Naive thymus-derived CD8-positive, alpha-beta T cell (primary cell): ENCODE results near the gene PI4KB. TPM values are rescaled to one million over a fixed set of nuclear protein-coding genes. Genes with fewer than 3 reads are reported as not detected.

ENCODE experiments used
- ATAC-seq, 2 donors: fragments of 150-1000 bp; cut with Tn5 transposase in 1 of 2; sonication (Bioruptor Pico), chemical (Tn5 transposase) in 1 of 2; 1 replicate in 1 of 2; 2 replicates in 1 of 2; pipeline ENCODE4 v1.10.0; 2021; ENCODE audit warnings: mild to moderate bottlenecking in 2 of 2, moderate library complexity in 2 of 2
- POLR2A ChIA-PET: fragments of 350-600 bp; sonication (Branson Sonifier 250); formaldehyde crosslinking; loops from one replicate; lab custom pipeline; 2021; ENCODE audit warnings: antibody characterized with exemption; lab: Charles Lee
- DNase-seq, 10 donors: peaks; one replicate each; pipeline versions ENCODE4 v3.0.0 to v3.0.0-alpha.2; 2020 to 2022
- H3K27ac Mint-ChIP-seq, 10 donors: one replicate each; pipeline ENCODE4 v1.8.0; 2020 to 2022; ENCODE audit warnings: mild to moderate bottlenecking in 10 of 10, mixed read lengths in 10 of 10, moderate library complexity in 4 of 10, inconsistent platforms in 1 of 10
- H3K27me3 Mint-ChIP-seq, 5 donors: one replicate each; pipeline ENCODE4 v1.8.0; 2021 to 2022; ENCODE audit warnings: mixed read lengths in 5 of 5
- H3K36me3 Mint-ChIP-seq, 3 donors: one replicate each; pipeline ENCODE4 v1.8.0; 2020 to 2022; ENCODE audit warnings: mixed read lengths in 3 of 3, mild to moderate bottlenecking in 2 of 3, inconsistent platforms in 1 of 3
- H3K4me1 Mint-ChIP-seq, 4 donors: one replicate each; pipeline ENCODE4 v1.8.0; 2021 to 2022; ENCODE audit warnings: mixed read lengths in 4 of 4
- H3K4me3 Mint-ChIP-seq, 10 donors: one replicate each; pipeline ENCODE4 v1.8.0; 2020 to 2022; ENCODE audit warnings: mild to moderate bottlenecking in 10 of 10, mixed read lengths in 10 of 10, moderate library complexity in 6 of 10, inconsistent platforms in 1 of 10
- H3K9me3 Mint-ChIP-seq, 9 donors: one replicate each; pipeline ENCODE4 v1.8.0; 2020 to 2022; ENCODE audit warnings: mixed read lengths in 9 of 9, mild to moderate bottlenecking in 3 of 9, inconsistent platforms in 1 of 9, moderate library complexity in 1 of 9
- polyA plus RNA-seq, 3 donors: library from polyadenylated mRNA; unstranded; fragments of 300-500 nt; fragmentation: Illumina TruSeq; gene quantifications; one replicate each; pipeline ENCODE4 v1.2.3, GENCODE V29; 2021
- total RNA-seq, 8 experiments: library from RNA in 2 of 8; stranded (reverse) in 2 of 8; gene quantifications; one replicate each; pipeline ENCODE4 v1.2.3 and lab custom pipeline; 2021 to 2026

The PI4KB gene
- total RNA-seq: 10 to 100 TPM; 91.8 to 96.6 TPM
- polyA plus RNA-seq: 10 to 100 TPM; 42.4 to 63.3 (median 52.3) TPM
- 88.6 to 136 (median 109) reads per million in 6 experiments for total RNA-seq (lab: John Stamatoyannopoulos, UW)

DNA sequence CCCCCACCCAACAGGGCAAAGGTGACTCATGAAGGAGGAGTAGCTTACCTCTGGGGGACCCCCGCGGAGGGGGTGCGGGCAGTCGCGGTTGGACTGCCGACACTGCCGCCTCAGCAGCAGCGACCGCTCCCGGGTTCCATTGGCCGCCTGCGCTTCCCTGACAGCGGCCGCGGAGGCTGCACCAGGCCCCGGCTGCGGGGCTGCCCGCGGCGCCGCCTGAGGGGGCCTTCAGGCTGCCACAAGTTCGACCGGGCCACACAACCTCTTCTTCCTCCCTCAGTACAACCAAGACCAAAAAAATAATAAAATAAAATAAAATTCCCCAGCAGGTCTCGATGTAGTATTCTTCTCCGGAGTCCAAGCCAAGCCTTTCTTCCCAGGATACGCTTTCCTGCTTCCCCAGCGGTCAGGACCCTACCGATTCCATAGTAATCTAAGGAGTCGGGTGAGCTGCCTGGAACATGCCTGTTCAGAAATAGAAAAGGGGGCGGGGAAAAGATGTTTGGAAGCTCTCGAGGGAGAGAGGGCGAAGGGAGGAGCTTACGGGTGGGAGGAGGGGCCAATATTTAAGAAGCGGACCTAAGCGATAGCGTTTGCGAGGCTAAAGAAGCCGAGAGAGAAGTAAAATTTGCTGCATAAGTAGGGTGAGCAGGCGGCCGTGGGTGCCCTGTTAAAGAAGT is at the start of gene PI4KB:
TSS of gene PI4KB (minus strand) at position 194 of the 680 bp plus-strand sequence. CDS start 10,935 bp downstream, outside the sequence.
- H3K9me3 Mint-ChIP-seq: no peaks in the 10 kb centered on the region
- ATAC-seq (peak; percentile 91 to 95), DNase-seq (peak; percentile 72 to 98 (median 90))
- H3K36me3 Mint-ChIP-seq: peaks cover 0 to 38% (median 7%) of the 10 kb centered on the region in 3 donors
- POLR2A ChIA-PET: interaction anchor here (0.5 to 2.2 kb wide), 16 partner anchors 11 to 170 kb away, joined by 3 to 17 read pairs (median 6); partner anchors contain the start of genes PSMB4, PSMD4, RFX5 and TNFAIP8L2
- H3K27ac Mint-ChIP-seq: peak within 1 kb of the TSS; percentile 94 to 100 (median 98)
- no peaks in the 10 kb centered on the region for H3K27me3 Mint-ChIP-seq
- peak within 1 kb of the TSS; percentile 93 to 99 (median 97) for H3K4me3 Mint-ChIP-seq
- peaks cover 24 to 47% (median 45%) of the 10 kb centered on the region in 4 donors for H3K4me1 Mint-ChIP-seq

DNA sequence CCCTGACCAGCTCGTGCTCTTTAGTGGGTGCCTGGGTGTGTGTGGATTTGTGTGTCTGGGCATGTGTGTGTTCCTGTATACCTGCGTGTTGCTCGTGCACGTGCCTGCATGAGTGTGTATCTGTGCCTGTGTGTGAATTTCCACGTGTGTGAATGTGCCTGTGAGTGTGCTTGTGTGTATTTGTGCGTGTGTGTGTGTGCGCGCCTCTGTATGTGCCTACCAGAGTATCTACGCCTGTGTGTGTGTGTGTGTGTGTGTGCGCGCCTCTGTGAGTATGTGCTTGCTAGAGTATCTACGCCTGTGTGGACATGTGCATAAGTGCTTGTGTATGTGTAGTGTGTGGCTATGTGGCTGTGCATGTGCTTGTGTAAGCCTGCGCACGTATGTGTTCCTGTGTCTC is 46.0 kb upstream of the PI4KB start:
- Mint-ChIP-seq H3K4me1 (peaks cover 0 to 3% (median 0%) of the 10 kb centered on the region in 4 donors), H3K27ac (peak overlapping the region in 1 of 10 donors; percentile 7), H3K9me3 (no peaks in the 10 kb centered on the region), H3K27me3 (peaks cover 0 to 4% (median 0%) of the 10 kb centered on the region in 5 donors), H3K4me3 (no peak overlapping the region), H3K36me3 (no peaks in the 10 kb centered on the region)
- no peak for DNase-seq
- POLR2A ChIA-PET: no interaction called here
- ATAC-seq: no peak

DNA sequence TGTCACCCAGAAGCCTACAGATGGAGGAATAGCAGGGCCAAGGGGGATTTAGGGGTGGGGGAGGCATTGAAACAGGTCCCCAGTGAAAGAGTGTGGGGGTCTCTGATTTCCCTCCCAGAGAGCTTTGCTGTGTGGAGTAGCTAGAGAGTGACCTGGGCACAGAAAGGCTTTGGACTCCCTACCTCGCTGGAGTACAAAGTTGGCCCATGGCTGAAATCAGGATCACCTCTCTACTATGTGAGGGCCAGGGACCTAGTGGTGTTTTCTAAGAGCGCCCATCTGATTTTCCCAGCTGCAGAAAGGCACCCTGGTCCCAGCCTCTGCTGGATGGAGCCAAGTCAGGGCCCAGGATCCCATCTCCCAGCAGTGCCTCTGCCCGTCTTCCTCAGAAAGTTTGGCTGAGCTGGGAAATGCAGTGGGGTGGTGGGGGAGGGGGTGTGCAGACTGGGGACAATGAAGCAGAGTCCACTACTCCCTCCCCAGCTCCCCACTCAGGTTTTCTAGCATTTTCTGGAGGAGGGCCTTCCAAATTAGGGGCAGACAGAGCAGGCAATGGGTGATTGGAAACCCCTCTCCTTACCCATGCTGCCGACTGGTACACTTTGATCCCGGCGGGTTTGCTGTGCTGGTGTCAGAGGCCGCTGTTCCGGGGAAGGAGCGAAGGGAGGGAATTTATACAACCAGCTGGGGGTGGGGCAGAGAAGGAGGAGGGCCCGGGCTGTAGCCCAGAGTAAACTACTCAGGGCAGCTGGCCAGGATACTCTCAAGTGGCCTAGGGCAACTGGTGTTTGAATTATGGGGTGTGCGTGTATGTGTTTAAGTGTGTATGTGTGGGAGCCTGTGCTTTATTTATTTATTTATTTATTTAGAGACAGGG is 45.1 kb upstream of the PI4KB start, which contains the start of gene SELENBP1:
TSS of gene SELENBP1 (minus strand) at position 648 of the 877 bp plus-strand sequence. CDS start at position 584, 64 bp downstream.
- no peak within 1 kb of the TSS for H3K4me3 Mint-ChIP-seq
- no peak for ATAC-seq
- H3K27ac Mint-ChIP-seq: peak within 1 kb of the TSS in 1 of 10 donors; percentile 7
- H3K9me3 Mint-ChIP-seq: no peaks in the 10 kb centered on the region
- H3K4me1 Mint-ChIP-seq: peaks cover 0 to 3% (median 0%) of the 10 kb centered on the region in 4 donors
- H3K36me3 Mint-ChIP-seq: no peaks in the 10 kb centered on the region
- DNase-seq: no peak
- POLR2A ChIA-PET: no interaction called here
- peaks cover 0 to 4% (median 0%) of the 10 kb centered on the region in 5 donors for H3K27me3 Mint-ChIP-seq

DNA sequence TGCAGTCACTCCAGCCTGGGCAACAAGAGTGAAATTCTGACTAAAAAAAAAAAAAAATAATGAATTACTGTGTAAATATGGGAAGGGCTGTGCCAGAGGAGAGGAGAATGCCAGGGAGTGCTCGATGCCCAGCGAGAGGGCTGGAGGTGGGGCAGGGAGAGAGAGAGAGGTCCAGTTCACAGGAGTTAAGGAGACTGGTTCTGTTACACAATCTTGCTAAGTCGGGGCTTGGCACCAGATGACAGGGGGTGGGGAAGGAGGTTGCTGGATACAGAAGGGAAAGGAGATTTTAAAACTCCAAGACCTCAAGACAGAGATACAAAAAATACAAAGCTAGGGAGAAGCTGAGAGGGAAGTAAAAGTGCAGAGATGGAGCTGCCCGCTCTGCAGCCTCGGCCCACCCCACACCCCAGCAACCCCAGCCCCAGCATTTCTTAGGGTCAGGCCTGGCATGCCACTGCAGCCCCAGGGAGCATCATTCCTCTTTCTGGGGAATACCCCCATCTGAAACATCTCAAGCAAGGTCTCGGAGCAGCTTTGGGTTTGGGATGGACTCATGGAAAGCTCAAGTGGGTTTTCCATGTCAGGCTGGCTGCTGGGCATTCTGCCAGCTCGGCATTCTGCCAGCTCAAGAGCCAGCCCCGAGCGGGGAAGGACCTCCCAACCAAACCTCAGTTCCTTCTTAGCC is 44.3 kb upstream of the PI4KB start:
- no peak for ATAC-seq
- Mint-ChIP-seq H3K27ac (peak overlapping the region in 1 of 10 donors; percentile 90), H3K27me3 (peaks cover 0 to 4% (median 0%) of the 10 kb centered on the region in 5 donors), H3K36me3 (no peaks in the 10 kb centered on the region), H3K9me3 (no peaks in the 10 kb centered on the region), H3K4me1 (peaks cover 0 to 3% (median 0%) of the 10 kb centered on the region in 4 donors), H3K4me3 (no peak overlapping the region)
- DNase-seq: no peak
- POLR2A ChIA-PET: no interaction called here

DNA sequence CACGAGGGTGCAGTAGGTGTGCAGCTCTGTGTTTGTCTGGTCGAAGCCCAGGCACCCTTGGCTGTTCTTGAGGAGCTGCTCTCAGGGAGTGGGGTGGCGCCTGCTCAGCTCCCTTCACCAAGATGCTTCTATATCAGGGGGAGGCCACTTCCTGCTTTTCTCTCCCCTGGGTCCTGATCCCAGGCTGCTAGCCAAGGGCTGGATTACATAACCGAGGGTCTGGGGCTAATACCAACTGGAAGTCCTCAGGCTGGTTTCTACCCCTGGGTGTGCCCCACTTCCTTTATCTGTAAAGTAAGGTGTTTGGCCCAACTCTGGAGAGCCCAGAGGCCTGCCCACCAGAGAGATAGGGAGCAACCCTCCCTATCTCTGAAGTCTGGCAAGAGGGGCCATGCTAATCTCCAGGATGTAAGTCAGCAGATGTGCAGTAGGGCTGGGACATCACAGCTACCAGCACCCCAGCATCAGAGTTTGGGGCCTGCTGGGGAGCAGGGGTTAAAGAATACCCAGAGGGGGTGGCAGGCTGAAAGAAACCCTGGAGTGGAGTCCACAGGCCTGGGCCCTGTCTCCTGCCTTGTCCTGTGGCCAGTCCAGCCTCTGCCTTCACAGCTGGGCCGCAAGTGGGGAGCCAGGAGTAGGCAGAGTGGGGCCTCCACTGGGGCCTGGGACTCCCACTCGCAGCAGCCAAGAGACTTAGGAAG is 43.1 kb upstream of the PI4KB start:
- Mint-ChIP-seq H3K27ac (peak overlapping the region in 1 of 10 donors; percentile 2), H3K36me3 (no peaks in the 10 kb centered on the region), H3K9me3 (no peaks in the 10 kb centered on the region), H3K4me3 (no peak overlapping the region), H3K27me3 (peaks cover 0 to 4% (median 0%) of the 10 kb centered on the region in 5 donors), H3K4me1 (peaks cover 0 to 4% (median 0%) of the 10 kb centered on the region in 4 donors)
- DNase-seq (no peak), ATAC-seq (no peak)
- POLR2A ChIA-PET: no interaction called here

DNA sequence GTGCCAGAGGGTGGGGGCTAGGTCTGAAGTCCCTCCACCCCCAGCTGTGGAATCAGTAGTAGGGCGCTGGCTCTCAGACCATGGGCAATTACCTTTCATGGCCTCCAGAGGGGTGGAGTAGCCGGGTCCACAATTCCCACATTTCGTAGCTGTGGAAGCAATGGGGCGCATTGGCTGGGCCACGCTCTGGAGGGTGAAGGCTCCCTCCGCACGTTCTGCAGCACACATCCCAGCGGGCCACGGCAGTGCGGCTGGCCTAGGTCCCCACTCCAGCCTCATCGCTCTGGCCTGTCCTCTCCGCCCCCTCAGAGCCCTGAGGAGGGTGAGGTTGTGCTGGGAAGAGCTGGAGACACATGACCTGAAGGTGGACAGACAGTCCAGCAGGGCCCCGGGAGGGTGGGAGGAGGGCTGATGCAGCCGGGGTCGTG is 42.4 kb upstream of the PI4KB start:
- Mint-ChIP-seq H3K4me3 (no peak overlapping the region), H3K4me1 (peaks cover 0 to 4% (median 0%) of the 10 kb centered on the region in 4 donors), H3K9me3 (no peaks in the 10 kb centered on the region), H3K27me3 (no peaks in the 10 kb centered on the region), H3K36me3 (no peaks in the 10 kb centered on the region), H3K27ac (no peak overlapping the region)
- DNase-seq (no peak), ATAC-seq (no peak)
- POLR2A ChIA-PET: no interaction called here

DNA sequence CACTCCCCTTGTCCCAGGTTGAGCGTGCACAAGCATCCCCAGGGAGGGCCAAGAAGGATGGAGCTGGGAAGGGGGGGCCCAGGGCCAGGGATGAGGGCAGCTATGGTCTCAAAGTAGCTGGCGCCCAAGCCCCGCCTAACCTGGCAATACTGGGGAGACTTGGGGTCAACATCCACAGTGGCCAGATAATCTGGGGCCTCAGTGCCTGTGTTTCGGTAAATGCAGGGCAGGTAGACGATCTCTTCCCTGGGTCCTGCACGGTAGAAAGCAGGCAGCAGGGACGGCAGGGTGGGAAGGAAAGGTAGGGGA is 42.0 kb upstream of the PI4KB start:
- peaks cover 0 to 4% (median 0%) of the 10 kb centered on the region in 4 donors for H3K4me1 Mint-ChIP-seq
- DNase-seq (no peak), ATAC-seq (no peak)
- H3K4me3 Mint-ChIP-seq: no peak overlapping the region
- POLR2A ChIA-PET: no interaction called here
- H3K36me3 Mint-ChIP-seq: no peaks in the 10 kb centered on the region
- no peaks in the 10 kb centered on the region for H3K9me3 Mint-ChIP-seq
- H3K27me3 Mint-ChIP-seq: no peaks in the 10 kb centered on the region
- H3K27ac Mint-ChIP-seq: no peak overlapping the region

DNA sequence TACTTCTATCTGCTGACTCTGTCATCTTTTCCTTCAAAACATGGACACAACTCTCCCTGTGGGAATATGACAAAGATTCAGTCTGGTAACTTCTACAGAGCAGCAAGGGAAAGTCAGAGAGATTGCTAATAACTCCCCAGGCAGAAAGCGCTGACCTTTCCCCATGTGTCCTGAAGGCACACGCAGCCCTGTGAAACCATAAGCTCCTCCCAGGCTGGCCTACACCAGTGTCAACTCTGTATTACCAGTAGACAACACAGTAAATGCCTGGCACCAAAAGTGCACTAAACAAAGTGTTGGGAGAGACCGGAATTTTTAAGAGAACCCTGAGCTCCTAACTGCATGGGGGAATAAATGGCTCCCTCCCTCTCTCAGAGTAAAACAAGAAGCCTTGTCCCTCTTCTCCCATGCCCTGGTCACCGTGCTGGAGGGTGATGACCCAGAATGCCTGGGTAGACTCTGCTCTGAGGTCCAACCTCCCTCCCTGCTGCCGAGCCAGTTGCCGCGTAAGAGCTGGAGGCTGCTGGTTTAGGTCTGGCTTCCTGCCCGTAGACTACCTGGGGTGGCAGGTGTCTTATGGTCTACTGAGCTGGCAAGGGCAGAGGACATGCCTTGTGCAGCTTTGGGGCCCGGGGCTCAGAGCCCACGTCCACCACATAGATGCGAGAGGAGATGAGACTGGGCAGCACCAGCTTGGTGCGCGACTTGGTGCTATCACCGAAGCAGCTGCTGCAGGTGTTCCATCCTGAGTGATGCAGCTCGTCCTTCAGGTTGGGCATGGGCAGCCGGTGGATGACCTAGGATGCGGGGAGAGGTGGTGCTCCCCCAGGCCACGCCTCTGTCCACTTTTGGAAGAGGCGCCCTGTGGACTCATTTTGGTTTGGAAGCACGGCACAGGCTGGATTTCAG is 41.4 kb upstream of the PI4KB start:
- H3K36me3 Mint-ChIP-seq: no peaks in the 10 kb centered on the region
- peaks cover 0 to 4% (median 0%) of the 10 kb centered on the region in 4 donors for H3K4me1 Mint-ChIP-seq
- no peak overlapping the region for H3K4me3 Mint-ChIP-seq
- H3K27me3 Mint-ChIP-seq: no peaks in the 10 kb centered on the region
- no peak for ATAC-seq
- H3K9me3 Mint-ChIP-seq: peaks cover 0 to 2% (median 0%) of the 10 kb centered on the region in 9 donors
- no peak for DNase-seq
- H3K27ac Mint-ChIP-seq: no peak overlapping the region
- POLR2A ChIA-PET: no interaction called here

DNA sequence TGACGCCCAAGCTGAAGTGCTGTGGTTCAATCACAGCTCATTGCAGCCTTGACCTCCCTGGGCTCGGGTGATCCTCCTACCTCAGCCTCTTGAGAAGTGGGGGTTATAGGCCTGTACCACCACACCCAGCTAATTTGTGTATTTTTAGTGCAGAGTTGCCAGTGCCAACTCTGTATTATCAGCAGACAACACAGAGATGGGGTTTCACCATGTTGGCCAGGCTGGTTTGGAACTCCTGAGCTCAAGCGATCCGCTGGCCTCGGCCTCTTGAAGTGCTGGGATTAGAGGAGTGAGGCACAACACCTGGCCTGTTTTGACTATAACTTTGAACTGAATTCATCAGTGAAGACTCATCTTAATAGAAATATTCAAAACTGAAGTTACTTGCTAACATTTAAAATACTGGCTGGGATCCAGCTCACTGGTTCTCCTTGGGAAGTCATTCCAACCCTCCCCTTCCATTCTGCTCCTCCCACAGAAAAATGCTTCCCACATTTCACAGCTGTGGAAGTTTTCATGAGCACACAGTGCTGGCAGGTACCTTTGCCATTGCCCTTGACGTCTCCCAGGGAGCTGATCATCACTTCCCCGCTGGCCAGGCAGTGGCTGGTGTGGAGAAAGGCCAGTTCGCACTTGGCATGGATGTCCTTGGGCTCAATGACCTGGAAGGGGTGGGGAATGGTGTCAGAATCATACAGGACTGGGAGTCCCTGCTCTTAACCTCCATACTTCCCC is 40.6 kb upstream of the PI4KB start:
- Mint-ChIP-seq H3K4me1 (peaks cover 0 to 4% (median 0%) of the 10 kb centered on the region in 4 donors), H3K27me3 (no peaks in the 10 kb centered on the region), H3K4me3 (no peak overlapping the region), H3K9me3 (peaks cover 0 to 9% (median 2%) of the 10 kb centered on the region in 9 donors), H3K36me3 (peaks cover 0 to under 1% (median 0%) of the 10 kb centered on the region in 3 donors), H3K27ac (no peak overlapping the region)
- no peak for DNase-seq
- ATAC-seq: no peak
- POLR2A ChIA-PET: no interaction called here

DNA sequence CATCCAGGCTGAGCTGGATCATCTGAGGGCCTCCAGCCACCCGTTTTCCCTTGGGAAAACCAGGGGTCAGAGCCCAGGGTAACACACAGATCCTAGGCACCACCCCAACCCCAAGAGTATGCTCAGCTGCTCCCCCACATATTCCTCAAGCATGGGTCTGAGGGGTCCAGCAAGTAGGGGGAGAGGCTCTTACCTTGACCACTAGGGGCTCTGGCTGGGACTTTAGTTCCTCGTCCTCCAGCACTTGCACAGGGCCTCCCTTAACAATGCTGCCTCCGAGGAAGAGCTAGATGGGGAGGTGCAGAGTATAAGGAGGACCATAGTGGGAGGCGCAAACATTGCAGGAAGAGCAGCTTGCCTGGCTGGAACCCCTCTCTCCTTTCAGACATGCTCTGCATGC is 37.8 kb upstream of the PI4KB start:
- DNase-seq (no peak), ATAC-seq (no peak)
- peaks cover 0 to 4% (median 0%) of the 10 kb centered on the region in 4 donors for H3K4me1 Mint-ChIP-seq
- H3K4me3 Mint-ChIP-seq: no peak overlapping the region
- no peak overlapping the region for H3K27ac Mint-ChIP-seq
- peaks cover 0 to 21% (median 9%) of the 10 kb centered on the region in 9 donors for H3K9me3 Mint-ChIP-seq
- no peaks in the 10 kb centered on the region for H3K27me3 Mint-ChIP-seq
- H3K36me3 Mint-ChIP-seq: peaks cover 2 to 7% (median 4%) of the 10 kb centered on the region in 3 donors
- POLR2A ChIA-PET: no interaction called here
